HepG2 (cell line): Measurements from ENCODE around the gene FDPS. TPM values are rescaled to one million over a fixed set of nuclear protein-coding genes. Genes with fewer than 3 reads are reported as not detected.

Experiments
- CC2D1A ChIP-seq: sonication (generic); formaldehyde crosslinking; IDR thresholded peaks from 2 replicates; pipeline ENCODE4 v1.8.1; 2023; ENCODE audit warnings: mild to moderate bottlenecking, missing genetic modification reagents
- DR1 ChIP-seq: sonication (generic); formaldehyde crosslinking; IDR thresholded peaks from 2 replicates; pipeline ENCODE4 v1.8.0; 2021; ENCODE audit warnings: mild to moderate bottlenecking, missing genetic modification reagents, inconsistent platforms
- ETV6 ChIP-seq: sonication (generic); formaldehyde crosslinking; conservative IDR thresholded peaks from 2 replicates; pipeline ENCODE4 v1.4.0; 2020; ENCODE audit warnings: missing genetic modification reagents
- KLF12 ChIP-seq: sonication (generic); formaldehyde crosslinking; IDR thresholded peaks from 2 replicates; pipeline ENCODE4 v1.4.0; 2020; ENCODE audit warnings: missing genetic modification reagents, borderline replicate concordance
- ZNF530 ChIP-seq: sonication (generic); formaldehyde crosslinking; IDR thresholded peaks from 2 replicates; pipeline ENCODE4 v1.5.0; 2020; ENCODE audit warnings: low read depth, mild to moderate bottlenecking, missing genetic modification reagents
- ZNF749 ChIP-seq: sonication (generic); formaldehyde crosslinking; IDR thresholded peaks from 2 replicates; pipeline ENCODE4 v1.8.0; 2022; ENCODE audit warnings: mild to moderate bottlenecking, missing genetic modification reagents, moderate library complexity, borderline replicate concordance
- ZNF792 ChIP-seq: IDR thresholded peaks from 2 replicates; pipeline ENCODE4 v1.6.1; 2016
- polyA plus RNA-seq, 8 experiments: library from polyadenylated mRNA; depleted of rRNA in 3 of 8; stranded (reverse) in 7 of 8; unstranded in 1 of 8; fragments of >200 nt; fragmentation: Illumina TruSeq in 4 of 8; extraction: Trizol in 4 of 8; gene quantifications; 2 replicates each; pipeline versions ENCODE4 v1.2.1 to v1.2.3, GENCODE V29; 2011 to 2016; ENCODE audit warnings: low read depth in 4 of 8, missing spikeins in 1 of 8, mixed read lengths in 1 of 8; ENCODE audit not compliant: insufficient read depth in 1 of 8
- total RNA-seq, 5 experiments: library from RNA; depleted of rRNA; stranded (reverse); fragments of >200 nt; fragmentation: Illumina TruSeq; extraction: Trizol; gene quantifications; 2 replicates each; pipeline ENCODE4 v1.2.3, GENCODE V29; 2016; ENCODE audit warnings: low read depth in 1 of 5
- TF ChIP-seq, protein P1 (sequence below): sonication (generic); formaldehyde crosslinking; IDR thresholded peaks from 2 replicates; pipeline ENCODE4 v1.4.0; 2020; ENCODE audit warnings: missing genetic modification reagents, mild to moderate bottlenecking, borderline replicate concordance
- TF ChIP-seq, protein P2 (sequence below): sonication (generic); formaldehyde crosslinking; IDR thresholded peaks from 2 replicates; pipeline ENCODE4 v1.5.0; 2020; ENCODE audit warnings: mild to moderate bottlenecking, missing genetic modification reagents
- TF ChIP-seq, protein P3 (sequence below): sonication (generic); formaldehyde crosslinking; IDR thresholded peaks from one replicate; pipeline ENCODE4 v1.5.1; 2020; ENCODE audit warnings: mild to moderate bottlenecking, missing genetic modification reagents; ENCODE audit errors: not compliant biosample characterization
- TF ChIP-seq, protein P4 (sequence below): sonication (generic); formaldehyde crosslinking; IDR thresholded peaks from 2 replicates; pipeline ENCODE4 v1.5.1; 2020; ENCODE audit warnings: missing genetic modification reagents, mild to moderate bottlenecking, borderline replicate concordance
- TF ChIP-seq, protein P5 (sequence below): sonication (generic); formaldehyde crosslinking; IDR thresholded peaks from 2 replicates; pipeline ENCODE4 v1.5.0; 2020; ENCODE audit warnings: mild to moderate bottlenecking, missing genetic modification reagents

FDPS gene
- total and polyA plus RNA-seq, 2 of the 13 experiments (the other 11 are each of a cell fraction or from before 2014, with no cell fraction given), result 264 to 519 TPM

DNA sequence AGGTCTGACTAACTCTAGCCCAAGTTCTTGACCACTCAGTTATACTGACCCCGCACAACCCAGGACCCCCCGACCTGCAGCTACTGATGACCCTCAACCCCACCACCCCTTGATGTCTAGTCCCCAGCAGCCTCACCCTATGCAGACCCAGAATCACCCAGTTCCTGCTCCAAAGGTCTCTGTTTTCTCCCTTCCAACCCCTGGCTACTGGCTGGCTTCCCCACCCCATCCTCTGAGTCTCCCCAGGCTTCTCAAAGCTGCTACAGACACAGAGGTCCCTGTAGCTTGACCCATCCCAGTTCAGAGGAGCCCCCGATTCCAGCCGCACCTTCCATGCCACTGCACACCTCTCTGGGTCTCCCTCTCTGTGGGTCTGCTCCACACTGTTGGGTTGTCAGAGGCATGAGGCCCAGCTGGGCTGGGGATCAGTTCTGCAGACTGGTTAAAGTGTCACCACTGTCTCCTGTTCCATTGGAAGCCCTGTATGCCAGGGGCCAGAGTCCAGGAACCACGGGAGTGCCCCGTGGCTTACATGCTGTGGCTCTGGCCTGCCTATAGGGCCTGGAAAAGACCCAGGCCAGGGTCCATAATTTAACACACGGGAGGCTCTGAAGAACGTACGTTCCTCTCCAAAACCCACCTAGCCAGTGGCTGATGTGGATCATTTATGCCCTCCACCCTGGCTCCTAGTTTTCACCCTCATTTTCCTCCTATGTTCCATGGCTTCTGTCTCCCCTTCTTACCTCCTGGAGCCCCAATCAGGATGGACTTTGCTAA is 7.9 kb upstream of the FDPS start (continued):
- TF ChIP-seq, protein P1, sequence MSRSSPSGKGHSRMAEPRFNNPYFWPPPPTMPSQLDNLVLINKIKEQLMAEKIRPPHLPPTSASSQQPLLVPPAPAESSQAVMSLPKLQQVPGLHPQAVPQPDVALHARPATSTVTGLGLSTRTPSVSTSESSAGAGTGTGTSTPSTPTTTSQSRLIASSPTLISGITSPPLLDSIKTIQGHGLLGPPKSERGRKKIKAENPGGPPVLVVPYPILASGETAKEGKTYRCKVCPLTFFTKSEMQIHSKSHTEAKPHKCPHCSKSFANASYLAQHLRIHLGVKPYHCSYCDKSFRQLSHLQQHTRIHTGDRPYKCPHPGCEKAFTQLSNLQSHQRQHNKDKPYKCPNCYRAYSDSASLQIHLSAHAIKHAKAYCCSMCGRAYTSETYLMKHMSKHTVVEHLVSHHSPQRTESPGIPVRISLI (CRISPR knock-in tag), result peak; percentile 52; the same call in 1 of the 2 replicates
- TF ChIP-seq, protein P2, sequence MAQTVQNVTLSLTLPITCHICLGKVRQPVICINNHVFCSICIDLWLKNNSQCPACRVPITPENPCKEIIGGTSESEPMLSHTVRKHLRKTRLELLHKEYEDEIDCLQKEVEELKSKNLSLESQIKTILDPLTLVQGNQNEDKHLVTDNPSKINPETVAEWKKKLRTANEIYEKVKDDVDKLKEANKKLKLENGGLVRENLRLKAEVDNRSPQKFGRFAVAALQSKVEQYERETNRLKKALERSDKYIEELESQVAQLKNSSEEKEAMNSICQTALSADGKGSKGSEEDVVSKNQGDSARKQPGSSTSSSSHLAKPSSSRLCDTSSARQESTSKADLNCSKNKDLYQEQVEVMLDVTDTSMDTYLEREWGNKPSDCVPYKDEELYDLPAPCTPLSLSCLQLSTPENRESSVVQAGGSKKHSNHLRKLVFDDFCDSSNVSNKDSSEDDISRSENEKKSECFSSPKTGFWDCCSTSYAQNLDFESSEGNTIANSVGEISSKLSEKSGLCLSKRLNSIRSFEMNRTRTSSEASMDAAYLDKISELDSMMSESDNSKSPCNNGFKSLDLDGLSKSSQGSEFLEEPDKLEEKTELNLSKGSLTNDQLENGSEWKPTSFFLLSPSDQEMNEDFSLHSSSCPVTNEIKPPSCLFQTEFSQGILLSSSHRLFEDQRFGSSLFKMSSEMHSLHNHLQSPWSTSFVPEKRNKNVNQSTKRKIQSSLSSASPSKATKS (CRISPR knock-in tag), result no peak
- TF ChIP-seq, protein P3, sequence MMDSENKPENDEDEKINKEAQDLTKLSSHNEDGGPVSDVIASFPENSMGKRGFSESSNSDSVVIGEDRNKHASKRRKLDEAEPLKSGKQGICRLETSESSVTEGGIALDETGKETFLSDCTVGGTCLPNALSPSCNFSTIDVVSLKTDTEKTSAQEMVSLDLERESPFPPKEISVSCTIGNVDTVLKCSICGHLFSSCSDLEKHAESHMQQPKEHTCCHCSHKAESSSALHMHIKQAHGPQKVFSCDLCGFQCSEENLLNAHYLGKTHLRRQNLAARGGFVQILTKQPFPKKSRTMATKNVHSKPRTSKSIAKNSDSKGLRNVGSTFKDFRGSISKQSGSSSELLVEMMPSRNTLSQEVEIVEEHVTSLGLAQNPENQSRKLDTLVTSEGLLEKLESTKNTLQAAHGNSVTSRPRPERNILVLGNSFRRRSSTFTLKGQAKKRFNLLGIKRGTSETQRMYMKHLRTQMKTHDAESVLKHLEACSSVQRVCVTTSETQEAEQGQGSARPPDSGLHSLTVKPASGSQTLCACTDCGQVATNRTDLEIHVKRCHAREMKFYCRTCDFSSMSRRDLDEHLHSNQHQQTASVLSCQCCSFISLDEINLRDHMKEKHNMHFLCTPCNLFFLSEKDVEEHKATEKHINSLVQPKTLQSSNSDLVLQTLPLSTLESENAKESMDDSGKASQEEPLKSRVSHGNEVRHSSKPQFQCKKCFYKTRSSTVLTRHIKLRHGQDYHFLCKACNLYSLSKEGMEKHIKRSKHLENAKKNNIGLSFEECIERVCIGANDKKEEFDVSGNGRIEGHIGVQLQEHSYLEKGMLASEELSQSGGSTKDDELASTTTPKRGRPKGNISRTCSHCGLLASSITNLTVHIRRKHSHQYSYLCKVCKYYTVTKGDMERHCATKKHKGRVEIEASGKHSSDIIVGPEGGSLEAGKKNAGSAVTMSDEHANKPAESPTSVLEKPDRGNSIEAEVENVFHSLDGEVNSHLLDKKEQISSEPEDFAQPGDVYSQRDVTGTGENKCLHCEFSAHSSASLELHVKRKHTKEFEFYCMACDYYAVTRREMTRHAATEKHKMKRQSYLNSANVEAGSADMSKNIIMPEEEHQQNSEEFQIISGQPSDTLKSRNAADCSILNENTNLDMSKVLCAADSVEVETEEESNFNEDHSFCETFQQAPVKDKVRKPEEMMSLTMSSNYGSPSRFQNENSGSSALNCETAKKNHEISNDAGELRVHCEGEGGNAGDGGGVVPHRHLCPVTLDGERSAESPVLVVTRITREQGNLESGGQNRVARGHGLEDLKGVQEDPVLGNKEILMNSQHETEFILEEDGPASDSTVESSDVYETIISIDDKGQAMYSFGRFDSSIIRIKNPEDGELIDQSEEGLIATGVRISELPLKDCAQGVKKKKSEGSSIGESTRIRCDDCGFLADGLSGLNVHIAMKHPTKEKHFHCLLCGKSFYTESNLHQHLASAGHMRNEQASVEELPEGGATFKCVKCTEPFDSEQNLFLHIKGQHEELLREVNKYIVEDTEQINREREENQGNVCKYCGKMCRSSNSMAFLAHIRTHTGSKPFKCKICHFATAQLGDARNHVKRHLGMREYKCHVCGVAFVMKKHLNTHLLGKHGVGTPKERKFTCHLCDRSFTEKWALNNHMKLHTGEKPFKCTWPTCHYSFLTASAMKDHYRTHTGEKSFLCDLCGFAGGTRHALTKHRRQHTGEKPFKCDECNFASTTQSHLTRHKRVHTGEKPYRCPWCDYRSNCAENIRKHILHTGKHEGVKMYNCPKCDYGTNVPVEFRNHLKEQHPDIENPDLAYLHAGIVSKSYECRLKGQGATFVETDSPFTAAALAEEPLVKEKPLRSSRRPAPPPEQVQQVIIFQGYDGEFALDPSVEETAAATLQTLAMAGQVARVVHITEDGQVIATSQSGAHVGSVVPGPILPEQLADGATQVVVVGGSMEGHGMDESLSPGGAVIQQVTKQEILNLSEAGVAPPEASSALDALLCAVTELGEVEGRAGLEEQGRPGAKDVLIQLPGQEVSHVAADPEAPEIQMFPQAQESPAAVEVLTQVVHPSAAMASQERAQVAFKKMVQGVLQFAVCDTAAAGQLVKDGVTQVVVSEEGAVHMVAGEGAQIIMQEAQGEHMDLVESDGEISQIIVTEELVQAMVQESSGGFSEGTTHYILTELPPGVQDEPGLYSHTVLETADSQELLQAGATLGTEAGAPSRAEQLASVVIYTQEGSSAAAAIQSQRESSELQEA, result peak; percentile 77
- TF ChIP-seq ETV6 (CRISPR knock-in tag) (no peak), ZNF749 (CRISPR knock-in tag) (no peak), CC2D1A (CRISPR knock-in tag) (no peak), ZNF792 (CRISPR knock-in tag) (peak; percentile 93), KLF12 (CRISPR knock-in tag) (0 out of 2 replicates have a peak, but pooled peaks have one; percentile 42), ZNF530 (CRISPR knock-in tag) (no peak), DR1 (CRISPR knock-in tag) (peak; percentile 92)
- TF ChIP-seq, protein P4, sequence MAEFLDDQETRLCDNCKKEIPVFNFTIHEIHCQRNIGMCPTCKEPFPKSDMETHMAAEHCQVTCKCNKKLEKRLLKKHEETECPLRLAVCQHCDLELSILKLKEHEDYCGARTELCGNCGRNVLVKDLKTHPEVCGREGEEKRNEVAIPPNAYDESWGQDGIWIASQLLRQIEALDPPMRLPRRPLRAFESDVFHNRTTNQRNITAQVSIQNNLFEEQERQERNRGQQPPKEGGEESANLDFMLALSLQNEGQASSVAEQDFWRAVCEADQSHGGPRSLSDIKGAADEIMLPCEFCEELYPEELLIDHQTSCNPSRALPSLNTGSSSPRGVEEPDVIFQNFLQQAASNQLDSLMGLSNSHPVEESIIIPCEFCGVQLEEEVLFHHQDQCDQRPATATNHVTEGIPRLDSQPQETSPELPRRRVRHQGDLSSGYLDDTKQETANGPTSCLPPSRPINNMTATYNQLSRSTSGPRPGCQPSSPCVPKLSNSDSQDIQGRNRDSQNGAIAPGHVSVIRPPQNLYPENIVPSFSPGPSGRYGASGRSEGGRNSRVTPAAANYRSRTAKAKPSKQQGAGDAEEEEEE (CRISPR knock-in tag), result no peak; the same call in 1 of the 2 replicates
- TF ChIP-seq, protein P5, sequence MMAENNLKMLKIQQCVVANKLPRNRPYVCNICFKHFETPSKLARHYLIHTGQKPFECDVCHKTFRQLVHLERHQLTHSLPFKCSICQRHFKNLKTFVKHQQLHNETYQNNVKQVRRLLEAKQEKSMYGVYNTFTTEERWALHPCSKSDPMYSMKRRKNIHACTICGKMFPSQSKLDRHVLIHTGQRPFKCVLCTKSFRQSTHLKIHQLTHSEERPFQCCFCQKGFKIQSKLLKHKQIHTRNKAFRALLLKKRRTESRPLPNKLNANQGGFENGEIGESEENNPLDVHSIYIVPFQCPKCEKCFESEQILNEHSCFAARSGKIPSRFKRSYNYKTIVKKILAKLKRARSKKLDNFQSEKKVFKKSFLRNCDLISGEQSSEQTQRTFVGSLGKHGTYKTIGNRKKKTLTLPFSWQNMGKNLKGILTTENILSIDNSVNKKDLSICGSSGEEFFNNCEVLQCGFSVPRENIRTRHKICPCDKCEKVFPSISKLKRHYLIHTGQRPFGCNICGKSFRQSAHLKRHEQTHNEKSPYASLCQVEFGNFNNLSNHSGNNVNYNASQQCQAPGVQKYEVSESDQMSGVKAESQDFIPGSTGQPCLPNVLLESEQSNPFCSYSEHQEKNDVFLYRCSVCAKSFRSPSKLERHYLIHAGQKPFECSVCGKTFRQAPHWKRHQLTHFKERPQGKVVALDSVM (CRISPR knock-in tag), result no peak
